B cell (primary cell): ENCODE measurements around the gene PAQR5.

ENCODE experiments used
- CTCF ChIP-seq: fragments of 200-600 bp; IDR thresholded peaks from one replicate; pipeline ENCODE4 v1.8.0; 2022; ENCODE audit warnings: antibody characterized with exemption, mild to moderate bottlenecking
- EZH2 ChIP-seq: IDR thresholded peaks from 2 replicates; pipeline ENCODE4 v1.6.1; 2012; ENCODE audit warnings: borderline replicate concordance, low read depth, mild to moderate bottlenecking, moderate library complexity, low read length; ENCODE audit not compliant: insufficient read depth, poor library complexity, severe bottlenecking

GRCh38 chr15:69439623-69440022 is 140.9 kb downstream of the PAQR5 start:
- TF ChIP-seq CTCF (no peak), EZH2 (no peak)
